Esophagus squamous epithelium (tissue), 5 donors: Measurements from ENCODE around the gene ADIRF. TPM values are rescaled to one million over a fixed set of nuclear protein-coding genes. Genes with fewer than 3 reads are reported as not detected.
A peak's percentile ranks its signal among the peaks of the same experiment; 100 is the strongest.
"Not testable (repeated sequence)": the region's sequence is repeated elsewhere in the genome, so short reads cannot be mapped to it uniquely, and the experiment has no call there.

ENCODE experiments used
- DNase-seq: peaks from one replicate; lab custom pipeline; 2025; lab: John Stamatoyannopoulos, UW
- H3K27ac ChIP-seq, 4 donors: fragments of 200-600 bp; sonication (generic); one replicate each; pipeline ENCODE4 v1.5.1; 2016 to 2019; ENCODE audit warnings: mild to moderate bottlenecking in 1 of 4
- H3K27me3 ChIP-seq, 4 donors: fragments of 200-600 bp; sonication (generic); 1 replicate in 3 of 4; 2 replicates in 1 of 4; pipeline versions ENCODE4 v1.5.1 to v1.6.0; 2017 to 2021; ENCODE audit warnings: antibody characterized with exemption in 1 of 4
- H3K36me3 ChIP-seq, 3 donors: fragments of 200-600 bp; sonication (generic); one replicate each; pipeline ENCODE4 v1.5.1; 2016 to 2019
- H3K4me1 ChIP-seq, 3 donors: fragments of 200-600 bp; sonication (generic); one replicate each; pipeline ENCODE4 v1.5.1; 2017 to 2019
- H3K4me3 ChIP-seq, 4 donors: fragments of 200-600 bp; sonication (generic); 1 replicate in 3 of 4; 2 replicates in 1 of 4; pipeline ENCODE4 v1.5.1; 2016 to 2019; ENCODE audit warnings: mild to moderate bottlenecking in 2 of 4, moderate library complexity in 1 of 4
- H3K9me3 ChIP-seq, 3 donors: fragments of 200-600 bp; sonication (generic); one replicate each; pipeline ENCODE4 v1.5.1; 2016 to 2019
- POLR2A ChIP-seq, 4 donors: fragments of 450-650 bp; IDR thresholded peaks; one replicate each; pipeline ENCODE4 v1.6.1; 2017; ENCODE audit warnings: antibody characterized with exemption in 4 of 4, mild to moderate bottlenecking in 4 of 4, moderate library complexity in 3 of 4
- WGBS, 2 donors: methylation state at CpG; one replicate each; pipeline ENCODE4 v1.1.5; 2018; 5-methylcytosine and 5-hydroxymethylcytosine counted together
- intact Hi-C: fragments of 100-400 bp; cut with DNase I; formaldehyde crosslinking; loops from one replicate; pipeline ENCODE4 v1.15.0; 2022
- total RNA-seq, 4 donors: library from RNA; depleted of rRNA; stranded (reverse); fragments of >200 nt; gene quantifications; one replicate each; pipeline ENCODE4 v1.1.0, GENCODE V29; 2016
- TF ChIP-seq, protein P1 (sequence below), 6 experiments: fragments of 450-650 bp in 4 of 6; fragments of 200-600 bp in 2 of 6; sonication (generic) in 2 of 6; IDR thresholded peaks; one replicate each; pipeline ENCODE4 v1.5.1; 2016 to 2019; ENCODE audit warnings: antibody characterized with exemption in 6 of 6, mild to moderate bottlenecking in 4 of 6, moderate library complexity in 4 of 6
- donor health status: DM: yes; HTN: yes; CAD: no.

ADIRF gene
- total RNA-seq, 4 donors from 2014 or later, result 23.8 to 74.4 (median 47.4) TPM

DNA sequence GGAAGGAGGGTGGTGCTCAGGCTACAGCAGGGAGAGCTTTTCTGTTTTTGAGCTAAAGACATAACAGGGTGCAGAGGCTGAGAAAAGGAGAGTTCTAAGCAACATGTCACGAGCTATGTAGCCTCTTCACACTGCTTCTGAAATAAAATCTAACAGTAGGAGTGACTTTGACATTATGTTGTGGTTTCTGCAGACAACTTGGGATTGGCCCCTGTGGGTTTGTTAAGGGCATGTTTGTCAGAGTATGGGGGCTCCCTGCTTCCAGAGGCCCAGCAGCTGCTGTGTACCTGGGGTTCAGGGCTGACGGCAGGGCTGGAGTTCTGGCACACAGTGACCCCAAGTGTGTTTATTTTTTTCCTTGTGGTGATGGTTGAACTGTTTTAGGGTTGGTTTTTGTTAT is 35.6 kb upstream of the ADIRF start:
- WGBS, 2 donors, result 85 to 95% methylated on average over 2 of the region's 2 CpGs
- H3K4me3 ChIP-seq, result no peak overlapping the region
- no peaks in the 10 kb centered on the region for H3K27me3 ChIP-seq
- H3K27ac ChIP-seq, result peak overlapping the region in 2 of 4 donors; percentile 7 to 36
- peaks cover 0 to 51% (median 0%) of the 10 kb centered on the region in 3 donors for H3K36me3 ChIP-seq
- H3K9me3 ChIP-seq, result no peaks in the 10 kb centered on the region
- intact Hi-C loops, result no loop called here
- TF ChIP-seq, protein P1, sequence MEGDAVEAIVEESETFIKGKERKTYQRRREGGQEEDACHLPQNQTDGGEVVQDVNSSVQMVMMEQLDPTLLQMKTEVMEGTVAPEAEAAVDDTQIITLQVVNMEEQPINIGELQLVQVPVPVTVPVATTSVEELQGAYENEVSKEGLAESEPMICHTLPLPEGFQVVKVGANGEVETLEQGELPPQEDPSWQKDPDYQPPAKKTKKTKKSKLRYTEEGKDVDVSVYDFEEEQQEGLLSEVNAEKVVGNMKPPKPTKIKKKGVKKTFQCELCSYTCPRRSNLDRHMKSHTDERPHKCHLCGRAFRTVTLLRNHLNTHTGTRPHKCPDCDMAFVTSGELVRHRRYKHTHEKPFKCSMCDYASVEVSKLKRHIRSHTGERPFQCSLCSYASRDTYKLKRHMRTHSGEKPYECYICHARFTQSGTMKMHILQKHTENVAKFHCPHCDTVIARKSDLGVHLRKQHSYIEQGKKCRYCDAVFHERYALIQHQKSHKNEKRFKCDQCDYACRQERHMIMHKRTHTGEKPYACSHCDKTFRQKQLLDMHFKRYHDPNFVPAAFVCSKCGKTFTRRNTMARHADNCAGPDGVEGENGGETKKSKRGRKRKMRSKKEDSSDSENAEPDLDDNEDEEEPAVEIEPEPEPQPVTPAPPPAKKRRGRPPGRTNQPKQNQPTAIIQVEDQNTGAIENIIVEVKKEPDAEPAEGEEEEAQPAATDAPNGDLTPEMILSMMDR (IDR thresholded peaks at IDR 0.05), result no peak
- no peak for TF ChIP-seq POLR2A (IDR thresholded peaks at IDR 0.05)
- DNase-seq, result no peak
- peaks cover 0 to 13% (median 0%) of the 10 kb centered on the region in 3 donors for H3K4me1 ChIP-seq

DNA sequence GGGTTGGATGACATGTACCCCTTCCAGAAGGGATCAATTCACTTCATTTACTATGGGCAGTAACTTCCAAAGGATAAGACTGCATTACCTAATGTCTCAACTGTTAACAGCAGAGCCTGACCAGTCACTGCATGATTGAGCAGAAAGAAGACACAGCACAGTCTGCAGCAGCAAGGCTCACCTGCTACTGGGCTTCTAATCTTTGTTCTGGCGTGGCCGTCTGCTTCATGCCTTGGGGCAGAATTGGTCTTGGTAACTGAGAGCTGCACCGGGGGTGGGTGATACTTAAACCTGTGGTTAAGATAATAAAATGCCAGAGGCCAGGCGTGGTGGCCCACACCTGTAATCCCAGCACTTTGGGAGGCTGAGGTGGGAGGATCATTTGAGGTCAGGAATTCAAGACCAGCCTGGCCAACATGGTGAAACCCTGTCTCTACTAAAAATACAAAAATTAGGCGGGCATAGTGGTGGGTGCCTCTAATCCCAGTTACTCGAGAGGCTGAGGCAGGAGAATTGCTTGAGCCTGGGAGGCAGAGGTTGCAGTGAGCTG is 34.0 kb upstream of the ADIRF start:
- H3K9me3 ChIP-seq, H3K27me3 ChIP-seq, DNase-seq, intact Hi-C loops, H3K27ac ChIP-seq, H3K4me3 ChIP-seq: not testable (repeated sequence)
- H3K4me1 ChIP-seq, result peaks cover 0 to 15% (median 0%) of the 10 kb centered on the region in 3 donors
- peaks cover 0 to 35% (median 0%) of the 10 kb centered on the region in 3 donors for H3K36me3 ChIP-seq
- 66 to 85% methylated on average over 5 to 6 of the region's 6 CpGs for WGBS, 2 donors

DNA sequence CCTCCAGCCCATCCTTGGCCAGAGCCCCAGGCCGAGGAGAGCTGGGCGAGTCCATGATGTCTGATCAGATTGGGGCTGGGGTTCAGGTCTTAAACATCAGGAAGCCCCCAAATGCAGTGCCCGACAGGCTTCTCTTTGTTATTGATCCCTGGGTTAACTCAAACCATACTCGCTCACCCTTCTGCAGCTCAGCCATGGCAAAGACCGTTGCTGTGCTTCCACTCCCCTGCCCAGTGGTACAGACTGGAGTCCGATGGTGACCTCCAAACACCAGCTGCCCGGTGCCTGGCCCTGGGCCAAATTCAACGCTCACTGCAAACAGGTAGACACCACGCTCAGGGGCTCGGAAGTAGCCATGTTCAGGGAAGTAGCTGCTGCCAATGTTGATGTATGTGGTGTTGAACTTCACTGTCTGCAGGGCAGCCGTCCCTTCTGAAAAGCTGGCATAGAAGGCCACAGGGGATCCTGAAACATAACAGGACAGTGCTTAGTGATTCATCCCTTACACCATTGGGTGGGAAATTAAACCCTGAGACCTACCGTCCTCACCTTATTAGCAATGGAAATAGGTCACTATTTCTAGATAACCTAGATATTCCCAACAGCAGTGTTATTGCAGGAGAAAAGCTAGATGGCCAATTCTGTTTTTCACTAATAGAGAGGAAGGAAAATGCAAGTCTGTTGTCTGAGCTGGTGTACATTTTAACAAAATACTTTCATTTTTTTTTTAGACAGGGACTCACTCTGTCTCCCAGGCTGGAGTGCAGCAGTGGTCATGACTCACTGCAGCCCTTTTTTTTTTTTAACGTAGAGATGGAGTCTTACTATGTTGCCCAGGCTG is 31.4 kb upstream of the ADIRF start:
- no peak for DNase-seq
- Histone ChIP-seq H3K27me3 (no peaks in the 10 kb centered on the region), H3K9me3 (no peaks in the 10 kb centered on the region), H3K4me3 (no peak overlapping the region), H3K36me3 (peaks cover 0 to 11% (median 0%) of the 10 kb centered on the region in 3 donors), H3K4me1 (peaks cover 0 to 16% (median 0%) of the 10 kb centered on the region in 3 donors), H3K27ac (no peak overlapping the region)
- WGBS, 2 donors, result 66 to 77% methylated on average over 6 of the region's 13 CpGs
- TF ChIP-seq, protein P1 (IDR thresholded peaks at IDR 0.05), result no peak
- TF ChIP-seq POLR2A (IDR thresholded peaks at IDR 0.05), result no peak
- intact Hi-C loops, result no loop called here

DNA sequence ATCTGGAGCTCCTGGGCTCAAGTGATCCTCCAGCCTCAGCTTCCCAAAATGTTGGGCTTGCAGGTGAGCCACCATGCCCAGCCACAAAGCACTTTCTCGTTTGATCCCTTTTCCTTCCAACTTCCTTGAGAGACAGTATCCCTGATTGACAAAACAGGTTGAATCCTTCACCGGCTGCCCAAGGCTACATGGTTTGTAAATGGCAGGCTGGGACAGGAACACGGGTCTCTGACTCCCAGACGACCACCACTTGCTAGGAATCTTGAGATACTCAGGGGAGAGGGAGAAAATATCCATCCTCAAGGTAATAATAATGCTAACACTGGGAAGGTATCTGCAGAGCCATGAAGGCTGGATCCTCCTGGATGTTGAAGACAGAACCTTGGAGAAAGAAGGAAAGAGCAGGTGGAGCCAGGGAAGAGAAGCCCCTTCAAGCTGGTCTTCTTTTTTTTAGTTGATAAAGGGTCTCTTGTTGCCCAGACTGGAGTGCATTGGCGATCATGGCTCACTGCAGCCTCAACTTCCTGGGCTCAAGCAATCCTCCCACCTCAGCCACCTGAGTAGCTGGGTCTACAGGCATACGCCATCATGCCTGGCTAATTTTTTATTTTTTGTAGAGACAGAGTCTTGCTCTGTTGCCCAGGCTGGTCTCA is 30.7 kb upstream of the ADIRF start:
- H3K36me3 ChIP-seq, result peaks cover 0 to 11% (median 0%) of the 10 kb centered on the region in 3 donors
- H3K4me1 ChIP-seq, result peaks cover 0 to 11% (median 0%) of the 10 kb centered on the region in 3 donors
- WGBS, 2 donors, result 69 to 84% methylated on average over 6 of the region's 6 CpGs
- no peak for TF ChIP-seq POLR2A (IDR thresholded peaks at IDR 0.05)
- TF ChIP-seq, protein P1 (IDR thresholded peaks at IDR 0.05), result no peak
- H3K9me3 ChIP-seq, result no peaks in the 10 kb centered on the region
- H3K27ac ChIP-seq, result no peak overlapping the region
- H3K4me3 ChIP-seq, result no peak overlapping the region
- no peaks in the 10 kb centered on the region for H3K27me3 ChIP-seq
- no peak for DNase-seq
- intact Hi-C loops, result no loop called here

DNA sequence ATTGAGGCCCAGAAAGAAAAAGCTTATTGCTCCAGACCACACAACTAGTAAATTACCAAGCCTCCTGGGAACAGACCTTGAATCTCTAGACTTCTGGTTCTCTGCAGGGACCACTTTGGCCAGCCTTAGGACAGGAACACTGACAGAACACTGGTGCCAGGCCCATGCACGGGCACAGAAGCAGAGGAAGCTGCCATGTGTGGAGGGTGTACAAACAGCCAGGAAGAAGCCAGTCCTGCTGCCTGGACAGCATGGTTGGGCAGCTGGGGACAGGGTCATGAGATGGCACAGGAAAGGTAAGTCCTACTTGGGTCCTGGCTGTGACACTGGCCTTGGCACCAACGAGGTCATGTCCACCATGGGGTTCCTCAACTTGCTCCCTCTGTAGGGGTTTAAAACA is 30.0 kb upstream of the ADIRF start:
- H3K27me3 ChIP-seq, result no peaks in the 10 kb centered on the region
- H3K9me3 ChIP-seq, result no peaks in the 10 kb centered on the region
- no peak for DNase-seq
- H3K36me3 ChIP-seq, result peaks cover 0 to 11% (median 0%) of the 10 kb centered on the region in 3 donors
- H3K4me1 ChIP-seq, result peaks cover 0 to 11% (median 0%) of the 10 kb centered on the region in 3 donors
- H3K27ac ChIP-seq, result peak overlapping the region in 1 of 4 donors; percentile 21
- no peak for TF ChIP-seq POLR2A (IDR thresholded peaks at IDR 0.05)
- TF ChIP-seq, protein P1 (IDR thresholded peaks at IDR 0.05), result no peak
- intact Hi-C loops, result no loop called here
- H3K4me3 ChIP-seq, result no peak overlapping the region
- 78 to 94% methylated on average over 2 of the region's 2 CpGs for WGBS, 2 donors

DNA sequence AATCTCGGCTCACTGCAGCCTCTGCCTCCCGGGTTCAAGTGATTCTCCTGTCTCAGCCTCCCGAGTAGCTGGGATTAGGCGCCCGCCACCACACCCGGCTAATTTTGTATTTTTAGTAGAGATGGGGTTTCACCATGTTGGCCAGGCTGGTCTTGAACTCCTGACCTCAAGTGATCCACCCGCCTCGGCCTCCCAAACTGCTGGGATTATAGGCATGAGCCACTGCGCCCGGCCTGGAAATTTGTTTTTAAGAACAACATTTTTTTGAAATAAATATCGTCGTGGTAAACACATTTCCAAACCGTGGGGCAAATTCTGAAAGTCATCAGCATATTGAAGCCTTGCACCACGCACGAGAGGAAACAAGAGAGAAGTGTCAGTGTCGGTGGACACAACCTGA is 28.2 kb upstream of the ADIRF start:
- H3K36me3 ChIP-seq, H3K27me3 ChIP-seq, H3K27ac ChIP-seq, intact Hi-C loops, DNase-seq, H3K9me3 ChIP-seq: not testable (repeated sequence)
- H3K4me1 ChIP-seq, result peaks cover 0 to 24% (median 0%) of the 10 kb centered on the region in 3 donors
- peak overlapping the region in 2 of 4 donors; percentile 26 to 30 for H3K4me3 ChIP-seq
- WGBS, 2 donors, result 82 to 91% methylated on average over 13 to 15 of the region's 16 CpGs
